ENCODE measurements around the gene ATIC.

- no peak for TF ChIP-seq POLR2AphosphoS5 (IDR thresholded peaks at IDR 0.05)
- TF ChIP-seq CTCF (IDR thresholded peaks at IDR 0.05) = no peak
- no peak for TF ChIP-seq POLR2A (IDR thresholded peaks at IDR 0.05)
Measured at GRCh38 chr2:215293879-215294278, 18.0 kb upstream of the ATIC start.
